ENCODE results near the gene PTPRD. TPM values are rescaled to one million over a fixed set of nuclear protein-coding genes. Genes with fewer than 3 reads are reported as not detected.
A peak's percentile ranks its signal among the peaks of the same experiment; 100 is the strongest.

Gene PTPRD
- total RNA-seq, 1 experiment from 2014 or later: 69.6 TPM

DNA sequence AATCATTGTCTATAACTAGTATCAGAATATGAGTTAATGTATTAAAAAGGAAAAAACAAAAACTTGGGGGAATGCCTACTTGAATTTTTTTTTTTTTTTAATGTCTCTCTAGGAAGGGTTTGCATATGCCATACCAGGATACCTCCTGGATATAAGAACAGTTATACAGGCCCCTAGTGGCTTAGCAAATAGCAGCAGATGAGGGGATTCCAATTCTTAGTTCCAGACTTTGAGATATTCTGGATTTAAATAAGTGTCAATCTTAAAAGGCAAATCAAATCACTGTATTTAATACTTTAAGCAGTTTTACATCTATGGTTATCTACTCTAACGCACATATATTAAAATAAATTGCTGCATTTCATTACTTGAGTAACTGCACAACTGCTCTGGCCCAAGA is 1757.8 kb downstream of the PTPRD start (continued):
- TF ChIP-seq, protein P1, sequence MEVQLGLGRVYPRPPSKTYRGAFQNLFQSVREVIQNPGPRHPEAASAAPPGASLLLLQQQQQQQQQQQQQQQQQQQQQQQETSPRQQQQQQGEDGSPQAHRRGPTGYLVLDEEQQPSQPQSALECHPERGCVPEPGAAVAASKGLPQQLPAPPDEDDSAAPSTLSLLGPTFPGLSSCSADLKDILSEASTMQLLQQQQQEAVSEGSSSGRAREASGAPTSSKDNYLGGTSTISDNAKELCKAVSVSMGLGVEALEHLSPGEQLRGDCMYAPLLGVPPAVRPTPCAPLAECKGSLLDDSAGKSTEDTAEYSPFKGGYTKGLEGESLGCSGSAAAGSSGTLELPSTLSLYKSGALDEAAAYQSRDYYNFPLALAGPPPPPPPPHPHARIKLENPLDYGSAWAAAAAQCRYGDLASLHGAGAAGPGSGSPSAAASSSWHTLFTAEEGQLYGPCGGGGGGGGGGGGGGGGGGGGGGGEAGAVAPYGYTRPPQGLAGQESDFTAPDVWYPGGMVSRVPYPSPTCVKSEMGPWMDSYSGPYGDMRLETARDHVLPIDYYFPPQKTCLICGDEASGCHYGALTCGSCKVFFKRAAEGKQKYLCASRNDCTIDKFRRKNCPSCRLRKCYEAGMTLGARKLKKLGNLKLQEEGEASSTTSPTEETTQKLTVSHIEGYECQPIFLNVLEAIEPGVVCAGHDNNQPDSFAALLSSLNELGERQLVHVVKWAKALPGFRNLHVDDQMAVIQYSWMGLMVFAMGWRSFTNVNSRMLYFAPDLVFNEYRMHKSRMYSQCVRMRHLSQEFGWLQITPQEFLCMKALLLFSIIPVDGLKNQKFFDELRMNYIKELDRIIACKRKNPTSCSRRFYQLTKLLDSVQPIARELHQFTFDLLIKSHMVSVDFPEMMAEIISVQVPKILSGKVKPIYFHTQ (CRISPR knock-in tag; IDR thresholded peaks at IDR 0.05): no peak
- TF ChIP-seq, protein P2, sequence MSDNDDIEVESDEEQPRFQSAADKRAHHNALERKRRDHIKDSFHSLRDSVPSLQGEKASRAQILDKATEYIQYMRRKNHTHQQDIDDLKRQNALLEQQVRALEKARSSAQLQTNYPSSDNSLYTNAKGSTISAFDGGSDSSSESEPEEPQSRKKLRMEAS (CRISPR knock-in tag; IDR thresholded peaks at IDR 0.05): no peak
- TF ChIP-seq, protein P3, sequence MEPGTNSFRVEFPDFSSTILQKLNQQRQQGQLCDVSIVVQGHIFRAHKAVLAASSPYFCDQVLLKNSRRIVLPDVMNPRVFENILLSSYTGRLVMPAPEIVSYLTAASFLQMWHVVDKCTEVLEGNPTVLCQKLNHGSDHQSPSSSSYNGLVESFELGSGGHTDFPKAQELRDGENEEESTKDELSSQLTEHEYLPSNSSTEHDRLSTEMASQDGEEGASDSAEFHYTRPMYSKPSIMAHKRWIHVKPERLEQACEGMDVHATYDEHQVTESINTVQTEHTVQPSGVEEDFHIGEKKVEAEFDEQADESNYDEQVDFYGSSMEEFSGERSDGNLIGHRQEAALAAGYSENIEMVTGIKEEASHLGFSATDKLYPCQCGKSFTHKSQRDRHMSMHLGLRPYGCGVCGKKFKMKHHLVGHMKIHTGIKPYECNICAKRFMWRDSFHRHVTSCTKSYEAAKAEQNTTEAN (CRISPR knock-in tag; IDR thresholded peaks at IDR 0.05): no peak
- TF ChIP-seq GTF2I (CRISPR knock-in tag; conservative IDR thresholded peaks at IDR 0.05) (no peak), SMAD4 (CRISPR knock-in tag; IDR thresholded peaks at IDR 0.05) (no peak), ZNF396 (CRISPR knock-in tag; IDR thresholded peaks at IDR 0.05; ENCODE audit: borderline replicate concordance) (no peak), GABPB1 (CRISPR knock-in tag; IDR thresholded peaks at IDR 0.05) (no peak), FOXP1 (CRISPR knock-in tag; IDR thresholded peaks at IDR 0.05; ENCODE audit: borderline replicate concordance) (no peak), ZNF138 (CRISPR knock-in tag; conservative IDR thresholded peaks at IDR 0.05) (no peak)
- TF ChIP-seq, protein P4, sequence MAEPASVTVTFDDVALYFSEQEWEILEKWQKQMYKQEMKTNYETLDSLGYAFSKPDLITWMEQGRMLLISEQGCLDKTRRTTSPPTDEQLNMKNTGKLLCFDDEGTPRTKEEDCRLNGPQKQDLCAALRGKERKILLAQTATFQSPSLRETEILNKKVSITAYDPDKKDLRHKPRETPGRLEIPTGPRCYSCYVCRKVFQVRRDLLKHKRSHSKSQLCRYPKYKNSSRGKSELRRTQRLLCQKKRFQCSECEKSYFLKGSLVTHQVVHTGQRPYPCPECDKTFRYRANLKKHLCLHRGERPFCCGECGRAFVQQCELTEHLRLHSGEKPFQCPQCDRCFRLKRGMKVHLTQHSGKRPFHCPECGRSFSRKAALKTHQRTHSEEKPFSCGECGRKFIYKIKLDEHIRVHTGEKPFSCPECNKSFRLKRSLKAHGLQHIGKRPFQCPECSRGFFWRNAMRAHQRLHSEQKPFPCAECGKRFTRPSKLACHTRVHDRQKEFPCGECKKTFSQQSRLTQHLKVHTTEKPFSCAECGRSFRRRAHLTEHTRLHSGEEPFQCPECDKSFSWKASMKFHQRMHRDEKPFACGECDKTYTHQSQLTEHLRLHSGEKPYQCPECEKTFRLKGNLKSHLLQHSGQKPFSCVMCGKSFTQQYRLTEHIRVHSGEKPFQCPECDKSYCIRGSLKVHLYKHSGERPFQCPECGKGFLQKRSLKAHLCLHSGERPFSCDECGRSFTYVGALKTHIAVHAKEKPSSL (CRISPR knock-in tag; conservative IDR thresholded peaks at IDR 0.05): no peak
- TF ChIP-seq, protein P5, sequence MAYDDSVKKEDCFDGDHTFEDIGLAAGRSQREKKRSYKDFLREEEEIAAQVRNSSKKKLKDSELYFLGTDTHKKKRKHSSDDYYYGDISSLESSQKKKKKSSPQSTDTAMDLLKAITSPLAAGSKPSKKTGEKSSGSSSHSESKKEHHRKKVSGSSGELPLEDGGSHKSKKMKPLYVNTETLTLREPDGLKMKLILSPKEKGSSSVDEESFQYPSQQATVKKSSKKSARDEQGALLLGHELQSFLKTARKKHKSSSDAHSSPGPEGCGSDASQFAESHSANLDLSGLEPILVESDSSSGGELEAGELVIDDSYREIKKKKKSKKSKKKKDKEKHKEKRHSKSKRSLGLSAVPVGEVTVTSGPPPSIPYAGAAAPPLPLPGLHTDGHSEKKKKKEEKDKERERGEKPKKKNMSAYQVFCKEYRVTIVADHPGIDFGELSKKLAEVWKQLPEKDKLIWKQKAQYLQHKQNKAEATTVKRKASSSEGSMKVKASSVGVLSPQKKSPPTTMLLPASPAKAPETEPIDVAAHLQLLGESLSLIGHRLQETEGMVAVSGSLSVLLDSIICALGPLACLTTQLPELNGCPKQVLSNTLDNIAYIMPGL (CRISPR knock-in tag; IDR thresholded peaks at IDR 0.05): no peak

DNA sequence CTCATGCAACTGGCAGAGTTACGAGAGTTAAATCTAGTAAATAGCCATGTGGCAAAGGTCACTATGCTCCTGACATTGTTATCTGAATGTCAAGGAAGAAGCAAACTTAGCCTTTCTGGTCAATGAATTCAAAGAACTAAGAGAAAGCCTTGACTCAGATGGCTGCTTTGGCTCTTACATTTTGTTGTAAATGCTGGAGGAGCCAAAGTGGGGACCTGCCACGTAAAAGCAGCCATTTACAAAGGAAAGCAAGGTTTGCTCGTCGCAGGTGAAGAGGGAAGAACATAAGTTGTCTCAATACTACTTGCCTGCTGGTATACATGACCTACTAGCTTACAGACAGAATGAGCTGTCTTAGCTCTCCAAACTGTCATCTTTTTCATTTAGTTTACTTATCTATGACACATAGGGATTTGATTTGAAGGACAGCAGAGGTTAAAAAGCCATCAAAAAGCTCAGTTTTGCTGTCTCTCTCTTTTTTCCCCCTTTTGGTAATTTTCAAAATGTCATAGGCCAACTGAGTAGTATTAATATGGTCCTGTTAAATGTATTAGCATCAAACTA is 1760.4 kb downstream of the PTPRD start:
- Mint-ChIP-seq H3K4me3 (no peak overlapping the region), H3K36me3 (0 out of 2 replicates have a peak, but pooled peaks cover 2% of the 10 kb centered on the region), H3K27me3 (ENCODE audit: low read depth) (peaks cover 9% of the 10 kb centered on the region), H3K27ac (peak overlapping the region; percentile 61; the same call in 1 of the 2 replicates), H3K9me3 (0 out of 2 replicates have a peak, but pooled peaks cover 6% of the 10 kb centered on the region), H3K4me1 (peaks cover 48% of the 10 kb centered on the region)
- ChIA-PET CTCF (no interaction called here), POLR2A (no interaction called here)
- ATAC-seq (no peak; the same call in 1 of the 2 replicates), DNase-seq (ENCODE audit: low spot score) (no peak)
- TF ChIP-seq, protein P6, sequence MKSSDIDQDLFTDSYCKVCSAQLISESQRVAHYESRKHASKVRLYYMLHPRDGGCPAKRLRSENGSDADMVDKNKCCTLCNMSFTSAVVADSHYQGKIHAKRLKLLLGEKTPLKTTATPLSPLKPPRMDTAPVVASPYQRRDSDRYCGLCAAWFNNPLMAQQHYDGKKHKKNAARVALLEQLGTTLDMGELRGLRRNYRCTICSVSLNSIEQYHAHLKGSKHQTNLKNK (CRISPR knock-in tag; IDR thresholded peaks at IDR 0.05): no peak
- TF ChIP-seq CREB1 (CRISPR knock-in tag; IDR thresholded peaks at IDR 0.05): no peak
- TF ChIP-seq ZNF416 (CRISPR knock-in tag; IDR thresholded peaks at IDR 0.05): no peak
- TF ChIP-seq FOXJ3 (CRISPR knock-in tag; IDR thresholded peaks at IDR 0.05; ENCODE audit: borderline replicate concordance): no peak
- no peak for TF ChIP-seq CBFB (CRISPR knock-in tag; IDR thresholded peaks at IDR 0.05; ENCODE audit: low read depth)
- no peak for TF ChIP-seq ZNF317 (CRISPR knock-in tag; IDR thresholded peaks at IDR 0.05; ENCODE audit: borderline replicate concordance, low read depth)
- no peak for TF ChIP-seq TEAD1 (CRISPR knock-in tag; IDR thresholded peaks at IDR 0.05)
- TF ChIP-seq SMAD3 (CRISPR knock-in tag; IDR thresholded peaks at IDR 0.05; ENCODE audit: borderline replicate concordance): no peak
- TF ChIP-seq, protein P7, sequence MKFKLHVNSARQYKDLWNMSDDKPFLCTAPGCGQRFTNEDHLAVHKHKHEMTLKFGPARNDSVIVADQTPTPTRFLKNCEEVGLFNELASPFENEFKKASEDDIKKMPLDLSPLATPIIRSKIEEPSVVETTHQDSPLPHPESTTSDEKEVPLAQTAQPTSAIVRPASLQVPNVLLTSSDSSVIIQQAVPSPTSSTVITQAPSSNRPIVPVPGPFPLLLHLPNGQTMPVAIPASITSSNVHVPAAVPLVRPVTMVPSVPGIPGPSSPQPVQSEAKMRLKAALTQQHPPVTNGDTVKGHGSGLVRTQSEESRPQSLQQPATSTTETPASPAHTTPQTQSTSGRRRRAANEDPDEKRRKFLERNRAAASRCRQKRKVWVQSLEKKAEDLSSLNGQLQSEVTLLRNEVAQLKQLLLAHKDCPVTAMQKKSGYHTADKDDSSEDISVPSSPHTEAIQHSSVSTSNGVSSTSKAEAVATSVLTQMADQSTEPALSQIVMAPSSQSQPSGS (CRISPR knock-in tag; IDR thresholded peaks at IDR 0.05; ENCODE audit: borderline replicate concordance, low read depth): no peak
- TF ChIP-seq OVOL2 (CRISPR knock-in tag; IDR thresholded peaks at IDR 0.05; ENCODE audit: borderline replicate concordance): no peak
- no peak for TF ChIP-seq ZNF121 (CRISPR knock-in tag; IDR thresholded peaks at IDR 0.05)
- TF ChIP-seq, protein P5 (CRISPR knock-in tag; IDR thresholded peaks at IDR 0.05): no peak
- no peak for TF ChIP-seq TCF7 (CRISPR knock-in tag; IDR thresholded peaks at IDR 0.05; ENCODE audit: low read depth)
- no peak for TF ChIP-seq ETV6 (CRISPR knock-in tag; IDR thresholded peaks at IDR 0.05)
